CD1c-positive myeloid dendritic cell (primary cell): Measurements from ENCODE around the gene PLEK2.
A peak's percentile ranks its signal among the peaks of the same experiment; 100 is the strongest.

Source experiments
- DNase-seq: peaks from one replicate; pipeline ENCODE4 v3.0.0-alpha.2; 2016; ENCODE audit errors: extremely low spot score

Gene PLEK2

DNA sequence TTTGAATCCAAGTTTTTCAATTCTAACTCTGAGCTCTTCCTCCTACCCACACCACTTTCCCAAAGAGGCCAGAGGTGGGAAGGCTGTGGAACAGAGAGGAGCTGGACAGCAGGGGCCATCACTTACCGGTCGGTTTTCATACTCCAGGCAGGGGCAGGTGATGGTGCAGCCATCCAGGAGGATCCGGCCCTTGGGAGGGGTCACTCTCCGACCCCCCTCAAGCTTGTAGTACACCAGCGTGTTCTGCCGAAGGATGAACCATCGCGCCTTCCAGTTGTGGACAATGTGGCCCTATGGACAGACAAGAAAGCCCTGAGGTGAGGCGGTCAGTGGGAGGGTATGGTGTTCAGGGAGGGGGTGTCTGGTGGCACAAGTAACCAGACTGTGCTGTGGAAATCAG is 14.4 kb downstream of the PLEK2 start:
- DNase-seq = no peak

DNA sequence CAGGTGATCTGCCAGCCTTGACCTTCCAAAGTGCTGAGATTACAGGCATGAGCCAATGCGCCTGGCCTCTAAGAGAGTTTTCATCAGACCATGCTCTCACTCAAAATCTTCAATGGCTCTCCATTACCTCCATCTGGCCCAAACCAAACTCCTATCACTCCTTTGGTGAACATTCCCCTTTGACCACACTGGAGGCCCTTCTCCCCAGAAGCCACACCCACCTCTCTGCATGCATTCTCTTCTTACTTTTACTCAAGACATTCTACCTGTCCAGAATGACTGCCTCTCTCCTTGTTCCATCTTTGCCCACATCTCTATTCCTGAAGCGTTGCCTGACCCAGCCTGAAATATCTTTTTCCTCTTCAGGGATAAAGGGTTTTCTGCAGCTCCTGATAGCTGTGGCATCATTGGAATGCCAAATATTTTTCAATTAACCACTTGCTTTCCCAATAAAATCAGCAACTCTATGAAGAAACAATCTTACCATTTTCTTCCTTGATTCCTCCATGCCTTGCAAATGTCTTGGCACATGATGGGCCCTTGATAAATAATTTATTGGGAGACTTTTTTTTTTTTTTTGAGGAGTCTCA is 15.5 kb downstream of the PLEK2 start:
- no peak for DNase-seq

DNA sequence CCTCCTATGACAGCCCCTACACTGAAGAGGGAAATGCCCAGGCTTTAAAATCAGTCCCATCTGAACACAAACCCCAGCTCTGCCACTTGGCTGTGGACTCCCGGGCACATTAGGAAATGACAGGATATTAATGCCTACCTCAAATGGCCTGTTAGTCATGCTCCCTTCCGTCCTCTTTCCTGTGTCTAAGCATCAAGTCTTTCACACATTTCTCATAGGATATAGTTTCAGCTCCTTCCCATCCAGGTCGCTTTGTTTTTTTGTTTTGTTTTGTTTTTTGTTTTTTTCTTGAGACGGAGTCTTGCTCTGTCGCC is 16.1 kb downstream of the PLEK2 start:
- DNase-seq = no peak

DNA sequence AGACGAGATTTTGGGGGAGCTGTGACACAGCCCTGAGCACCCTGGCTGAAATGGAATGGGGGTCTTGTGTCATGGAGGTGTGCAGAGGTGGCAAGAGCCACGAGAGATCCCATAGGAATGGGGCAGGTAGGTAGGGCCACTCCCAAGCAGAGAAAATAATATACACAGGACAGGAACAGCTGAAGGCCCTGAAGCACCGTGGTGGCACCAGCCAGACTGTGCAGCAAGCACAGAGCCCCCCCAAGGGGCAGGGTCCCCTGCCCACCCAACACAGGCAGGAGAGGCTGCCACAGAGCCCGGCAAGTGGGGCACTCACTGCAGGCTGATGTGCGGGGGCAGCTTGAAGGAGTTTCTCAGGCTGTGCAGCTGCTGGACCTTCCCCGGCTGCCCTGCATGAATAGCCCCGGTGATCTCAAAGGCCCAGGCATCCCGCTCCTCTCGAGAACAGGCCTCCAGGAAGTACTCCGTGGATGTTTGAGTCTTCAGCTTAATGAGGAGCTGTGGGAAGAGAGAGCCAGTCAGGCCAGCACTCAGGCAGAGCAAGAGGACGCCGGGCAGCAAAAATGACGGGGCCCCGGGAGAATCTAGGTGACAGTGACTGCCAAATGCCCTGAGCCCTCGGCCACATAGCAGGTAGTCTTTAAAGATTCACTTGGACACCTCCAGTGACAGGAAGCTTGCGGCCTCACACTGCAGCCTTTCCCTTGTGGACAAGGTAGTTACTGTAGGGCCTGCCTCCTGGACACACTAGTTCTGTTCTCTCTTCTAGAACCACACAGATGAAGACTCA is 16.7 kb downstream of the PLEK2 start:
- DNase-seq = no peak

DNA sequence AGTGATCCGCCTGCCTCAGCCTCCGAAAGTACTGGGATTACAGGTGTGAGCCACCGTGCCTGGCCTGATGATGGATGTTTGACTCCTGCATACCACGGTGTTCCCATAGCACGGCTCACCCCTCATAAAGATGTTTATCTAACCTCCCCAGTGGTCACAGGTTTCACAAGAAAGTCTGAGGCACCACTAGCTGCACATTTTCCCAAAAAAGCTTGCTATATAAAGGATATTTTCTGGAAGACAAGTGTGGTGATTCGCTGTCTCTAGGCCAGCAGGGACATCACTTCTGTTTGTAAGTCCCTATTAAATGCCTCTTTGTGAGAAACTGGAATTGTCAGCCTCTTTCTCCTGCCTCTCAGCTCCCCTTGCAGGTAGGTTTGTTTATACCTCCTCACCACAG is 18.3 kb downstream of the PLEK2 start:
- no peak for DNase-seq

DNA sequence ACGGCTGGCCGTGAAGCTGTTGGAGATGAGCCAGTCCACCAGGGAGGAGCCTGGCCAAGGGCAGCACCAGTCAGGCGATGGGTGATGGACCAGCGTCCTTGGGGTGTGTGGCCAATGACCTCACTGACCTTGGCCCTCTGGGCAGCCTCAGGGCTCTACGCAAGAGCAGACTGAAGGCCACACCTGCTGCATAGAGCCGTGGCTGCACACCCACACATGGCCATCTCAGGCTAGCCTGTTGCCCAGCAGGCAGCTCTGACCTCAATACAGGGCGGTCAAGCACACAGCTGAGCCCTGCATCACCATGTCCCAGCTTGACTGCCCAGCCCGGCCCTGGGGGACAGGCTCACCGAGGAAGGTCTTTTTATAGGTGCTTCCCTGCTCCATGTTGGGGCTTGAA is 19.2 kb downstream of the PLEK2 start:
- no peak for DNase-seq

DNA sequence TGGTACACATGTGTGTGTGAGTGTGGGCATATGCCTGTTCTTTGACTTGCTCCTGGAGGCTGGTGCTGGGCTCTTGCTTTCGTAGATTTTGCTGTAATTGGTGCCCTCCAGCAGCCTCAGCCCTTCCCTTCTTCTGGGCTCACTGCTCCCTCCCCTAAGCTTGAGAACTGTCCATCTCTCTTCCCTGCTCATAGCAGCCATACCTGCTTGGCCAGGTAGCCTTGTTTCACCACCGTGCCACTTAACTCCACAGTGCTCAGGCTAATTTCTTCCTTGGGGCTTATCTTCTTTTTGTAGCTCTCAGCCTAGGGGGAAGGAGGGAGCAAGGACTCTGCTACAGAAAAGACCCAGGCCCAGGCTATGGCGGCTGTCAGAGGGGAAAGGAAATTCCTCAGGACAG is 19.8 kb downstream of the PLEK2 start:
- no peak for DNase-seq

DNA sequence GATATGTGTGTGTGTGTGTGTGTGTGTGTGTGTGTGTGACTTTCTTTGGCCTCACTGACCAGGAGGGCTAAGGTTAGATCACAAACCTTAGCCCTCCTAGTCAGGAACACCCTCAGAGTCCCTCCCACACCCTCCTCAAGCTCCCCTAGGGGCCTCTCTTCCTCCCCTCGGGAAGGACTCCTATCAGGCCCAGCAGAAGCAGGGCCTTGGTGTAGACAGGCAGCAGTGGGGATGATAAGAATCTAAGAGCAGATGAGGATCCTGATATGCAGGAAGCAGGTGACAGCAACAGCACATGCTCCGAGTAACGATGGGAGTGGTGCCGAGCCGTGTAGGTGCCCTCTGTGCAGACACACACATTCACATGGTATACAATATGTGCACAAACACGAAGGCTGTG is 20.7 kb downstream of the PLEK2 start:
- no peak for DNase-seq

DNA sequence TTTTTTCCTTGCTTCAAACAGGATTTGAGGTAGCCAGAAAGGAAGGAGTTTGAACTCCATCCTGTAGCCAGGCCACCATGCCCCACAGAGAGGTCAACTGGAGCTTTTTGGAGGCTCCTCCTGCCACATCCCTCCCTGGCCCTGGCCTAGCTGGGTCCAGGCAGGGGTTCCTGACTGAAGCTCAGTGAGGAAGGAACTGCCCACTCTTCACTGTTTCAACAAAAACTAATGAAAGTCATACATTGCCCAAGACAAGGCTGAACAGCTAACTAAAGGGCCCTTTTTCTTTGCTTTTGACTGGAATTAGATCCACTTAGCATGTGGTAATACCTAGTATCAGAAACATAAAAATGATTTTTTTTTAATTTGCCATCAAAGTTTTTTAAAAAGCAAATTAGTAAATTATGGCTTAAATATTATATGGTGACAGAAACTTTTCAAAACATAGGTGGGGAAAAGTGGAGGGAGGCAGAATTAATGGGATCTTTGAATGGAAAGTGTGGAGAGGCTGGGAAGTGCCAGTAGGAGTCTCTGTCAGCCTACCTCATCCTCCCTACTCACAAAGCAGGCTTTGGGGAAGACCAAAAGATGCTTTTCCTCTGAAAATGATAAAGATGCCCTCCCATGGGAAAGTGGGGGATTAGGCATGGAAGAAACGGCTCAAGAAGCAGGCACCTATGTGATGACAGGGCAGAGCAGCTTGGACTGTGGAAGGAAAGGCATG is 22.0 kb downstream of the PLEK2 start:
- DNase-seq = no peak

DNA sequence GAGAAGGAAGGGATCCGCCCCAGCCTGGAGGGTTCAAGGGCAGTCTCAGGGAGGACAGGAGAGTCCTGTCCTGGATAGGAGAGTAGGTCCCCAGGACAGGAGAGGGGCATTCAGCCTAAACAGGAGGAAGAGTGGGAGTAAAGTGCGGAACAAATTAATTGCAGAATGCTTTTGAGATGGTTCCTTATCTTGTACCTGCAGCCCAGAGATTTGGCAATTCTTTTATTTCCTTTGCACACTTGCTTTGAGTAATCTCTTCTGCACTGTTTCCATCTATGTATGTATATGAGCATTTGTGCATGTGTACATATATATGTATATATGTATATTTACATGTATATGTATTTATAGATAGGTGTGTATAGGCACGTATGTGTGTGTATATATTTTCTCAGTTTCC is 22.7 kb downstream of the PLEK2 start:
- no peak for DNase-seq

DNA sequence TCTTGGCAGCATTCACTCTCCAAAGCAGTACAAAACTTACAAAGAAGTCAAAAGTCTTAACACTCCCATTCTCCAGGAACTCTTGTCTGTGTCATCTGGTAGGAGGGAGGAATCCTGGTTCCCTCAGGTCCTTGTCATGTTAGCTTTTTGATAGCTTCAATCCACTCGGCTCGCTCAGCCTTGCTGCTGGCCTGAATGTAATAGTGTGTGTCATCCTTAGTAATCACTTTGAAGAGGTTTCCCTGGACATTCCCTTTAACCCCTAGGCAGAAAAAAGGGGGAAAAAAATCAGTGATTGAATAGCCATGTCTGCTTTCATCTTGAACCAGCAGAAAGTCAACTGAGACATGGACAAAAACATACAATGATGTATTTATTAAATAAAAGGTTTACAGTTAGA is 24.8 kb downstream of the PLEK2 start:
- DNase-seq = no peak

DNA sequence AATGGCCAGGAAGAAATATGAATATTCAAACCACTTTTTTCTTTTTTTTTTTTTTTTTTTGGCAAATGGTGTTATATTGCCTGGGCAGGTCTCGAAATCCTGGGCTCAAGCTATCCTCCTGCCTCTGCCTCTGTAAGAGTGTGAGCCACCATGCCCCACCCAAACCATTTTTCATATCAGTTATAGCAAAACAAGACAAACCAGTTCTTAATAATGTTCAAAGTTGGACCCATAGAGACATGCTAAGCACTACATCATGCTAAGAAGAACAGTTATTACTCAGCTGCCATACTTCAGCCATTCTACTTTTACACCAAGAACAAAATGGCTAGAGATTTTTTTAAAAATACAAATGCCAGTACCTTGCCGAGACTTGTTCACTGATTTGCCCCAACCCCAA is 26.3 kb downstream of the PLEK2 start:
- DNase-seq = no peak

DNA sequence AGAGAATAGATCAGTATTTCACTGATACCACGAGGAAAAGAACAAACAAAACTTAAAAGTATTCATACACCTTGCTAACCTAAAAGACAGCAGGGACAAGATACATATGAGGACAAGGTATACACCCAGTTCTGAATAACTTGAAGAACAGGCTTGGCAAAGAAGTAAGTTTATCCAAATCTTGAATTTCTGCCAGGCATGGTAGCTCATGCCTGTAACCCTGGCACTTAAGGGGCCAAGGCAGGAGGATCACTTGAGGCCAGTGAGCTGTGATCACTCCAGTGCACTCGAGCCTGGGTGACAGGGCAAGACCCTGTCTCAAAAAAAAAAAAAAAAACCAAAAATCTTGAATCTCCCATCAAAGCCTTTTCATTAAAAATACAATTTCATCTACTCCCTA is 26.8 kb downstream of the PLEK2 start:
- no peak for DNase-seq

DNA sequence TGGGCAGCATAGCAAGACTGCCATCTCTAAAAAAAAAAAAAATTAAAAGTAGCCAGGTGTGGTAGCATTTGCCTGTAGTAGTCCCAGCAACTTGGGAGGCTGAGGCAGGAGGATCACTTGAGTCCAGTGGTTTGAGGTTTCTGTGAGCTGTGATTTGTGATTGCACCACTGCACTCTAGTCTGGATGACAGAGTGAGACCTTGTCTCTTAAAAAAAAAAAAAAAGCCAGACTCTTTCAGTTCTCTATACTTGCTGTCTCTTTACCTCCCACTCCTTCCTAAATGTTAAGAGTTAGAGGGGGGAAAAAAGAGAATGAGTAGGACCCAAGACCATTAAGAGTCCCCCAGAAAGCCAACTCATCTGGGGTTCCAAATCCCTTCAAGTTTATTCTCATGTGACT is 34.0 kb downstream of the PLEK2 start:
- peak; percentile 25 for DNase-seq

DNA sequence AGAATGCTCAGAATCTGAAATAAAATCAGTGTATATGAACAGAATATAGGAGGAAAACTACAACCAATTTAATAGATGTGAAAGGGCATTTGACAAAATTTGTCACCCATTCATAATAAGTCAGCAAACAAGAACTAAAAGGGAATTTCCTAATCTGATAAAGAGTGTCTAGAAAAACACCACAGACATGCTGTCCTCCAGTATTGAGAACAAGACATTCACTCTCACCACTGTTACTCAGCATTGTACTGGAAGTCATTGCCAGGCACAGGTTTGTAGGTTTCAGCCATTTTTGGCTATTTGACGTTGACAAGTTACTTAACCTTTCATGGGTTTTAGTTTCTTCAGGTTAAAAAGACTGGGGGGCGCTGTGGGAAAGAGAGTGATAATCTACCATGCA is 38.6 kb downstream of the PLEK2 start:
- DNase-seq = no peak

DNA sequence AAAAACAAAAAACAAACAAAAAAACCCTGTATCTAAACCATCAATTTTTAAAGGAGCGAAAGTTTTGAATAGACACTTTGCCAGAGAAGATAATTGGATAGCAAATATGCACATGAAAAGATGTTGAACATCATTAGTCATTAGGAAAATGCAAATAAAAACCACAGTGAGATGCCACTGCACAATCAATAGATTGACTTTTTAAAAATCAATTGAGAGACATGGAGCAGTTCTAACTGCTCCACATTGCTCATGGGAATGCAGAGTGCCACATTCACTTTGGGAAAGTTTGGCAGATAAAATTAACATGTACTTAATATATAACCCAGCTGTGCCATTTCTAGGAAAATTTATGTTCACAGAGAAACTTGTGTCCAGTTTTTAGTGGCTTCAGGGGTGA is 39.1 kb downstream of the PLEK2 start:
- no peak for DNase-seq

DNA sequence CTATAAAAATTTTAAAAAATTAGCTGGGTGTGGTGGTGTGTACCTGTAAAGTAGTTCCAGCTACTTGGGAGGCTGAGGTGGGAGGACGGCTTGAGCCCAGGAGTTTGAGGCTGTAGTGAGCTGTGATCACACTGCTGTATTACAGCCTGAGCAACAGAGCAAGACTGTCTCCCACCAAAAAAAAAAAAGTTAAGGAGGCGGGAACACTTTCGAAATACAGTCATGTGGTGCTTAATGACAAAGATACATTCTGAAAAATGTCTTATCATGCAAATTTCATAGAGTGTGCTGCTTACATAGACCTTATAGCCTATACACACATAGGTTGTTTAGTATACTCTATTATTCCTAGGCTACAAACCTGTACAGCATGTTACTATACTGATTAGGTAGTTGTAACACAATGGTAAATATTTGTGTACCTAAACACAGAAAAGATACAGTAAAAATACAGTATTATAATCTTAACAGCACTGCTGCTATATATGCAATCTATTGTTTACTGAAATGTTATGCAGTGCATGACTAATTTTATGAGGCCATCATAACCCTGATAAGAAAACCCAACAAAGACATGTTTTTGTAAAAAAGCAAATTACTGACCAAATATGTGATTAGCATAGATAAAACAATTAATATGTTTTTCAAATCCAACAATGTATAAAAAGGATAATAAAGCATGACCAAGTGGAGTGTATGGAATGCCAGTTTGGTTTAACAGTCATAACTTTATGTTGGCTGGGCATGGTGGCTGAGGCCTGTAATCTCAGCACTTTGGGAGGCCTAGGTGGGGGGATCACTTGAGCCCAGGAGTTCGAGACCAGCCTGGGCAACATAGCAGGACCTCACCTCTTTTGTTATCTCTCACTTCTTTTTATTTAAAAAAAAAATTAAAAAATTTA is 40.5 kb downstream of the PLEK2 start:
- DNase-seq = no peak

DNA sequence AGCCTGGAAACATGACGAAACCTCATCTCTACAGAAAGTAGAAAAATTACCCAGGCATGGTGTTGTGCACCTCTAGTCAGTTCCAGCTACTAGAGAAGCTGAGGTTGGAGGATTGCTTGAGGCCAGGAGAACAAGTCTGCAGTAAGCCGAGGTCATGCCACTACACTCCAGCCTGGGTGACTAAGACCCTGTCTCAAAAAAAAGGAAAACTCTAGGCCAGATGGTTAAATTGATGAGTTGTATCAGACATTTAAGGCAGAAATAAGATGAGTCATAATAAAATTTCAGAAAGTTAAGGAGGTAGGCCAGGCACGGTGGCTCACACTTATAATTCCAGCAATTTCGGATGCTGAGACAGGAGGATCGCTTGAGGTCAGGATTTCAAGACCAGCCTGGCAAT is 41.1 kb downstream of the PLEK2 start:
- DNase-seq = no peak

DNA sequence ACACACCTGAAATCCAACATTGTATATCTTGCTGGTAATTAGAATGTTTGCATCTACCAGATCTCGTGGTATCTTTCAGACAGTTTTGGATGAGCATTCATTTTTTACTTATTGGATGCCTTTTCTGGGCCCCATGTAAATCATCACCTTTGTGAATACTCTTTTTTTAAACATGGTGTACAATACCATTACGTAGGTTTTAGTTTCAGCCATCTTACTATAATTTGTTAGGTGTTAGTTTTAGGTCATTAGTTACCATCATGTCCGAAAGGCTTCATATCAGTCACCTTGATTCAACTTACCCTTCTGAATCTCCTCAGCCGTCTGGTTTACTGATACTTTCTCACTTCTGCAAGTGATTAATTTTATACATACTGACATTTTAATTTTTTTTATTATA is 46.5 kb downstream of the PLEK2 start:
- DNase-seq = no peak

DNA sequence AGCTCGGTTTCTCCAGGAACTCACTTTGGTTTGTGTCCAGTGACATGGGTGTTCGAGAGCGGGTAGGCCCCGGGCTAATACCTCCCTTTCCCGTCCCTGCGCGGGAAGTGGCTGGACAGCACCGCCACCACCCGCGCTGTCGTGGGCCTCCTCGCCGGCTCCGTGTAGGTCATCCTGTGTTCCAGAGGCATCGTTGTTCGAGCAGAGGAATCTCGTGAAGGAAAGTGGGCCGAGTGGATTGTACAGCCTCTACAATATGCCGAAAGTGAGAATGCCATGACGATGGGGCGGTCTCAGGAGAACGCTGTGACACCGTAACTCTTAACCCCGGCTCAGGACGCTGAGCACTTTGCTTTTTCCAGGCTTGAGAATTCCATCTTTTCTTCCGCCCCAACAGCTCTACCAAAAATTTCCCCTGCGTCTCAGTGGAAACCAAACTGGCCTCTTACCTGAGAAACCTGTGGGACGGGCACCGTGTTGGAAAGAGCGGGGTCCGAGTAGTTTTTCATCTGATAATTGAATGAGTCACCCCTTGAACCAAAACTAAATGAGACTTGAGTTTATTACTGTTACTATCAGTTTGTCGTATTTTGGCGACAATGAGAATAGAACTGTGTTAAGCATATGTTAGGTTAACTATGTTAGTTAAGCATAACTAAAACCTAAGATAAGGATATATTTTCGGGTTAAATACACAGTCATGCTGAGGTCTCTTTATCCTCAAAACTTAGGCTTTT is 51.3 kb downstream of the PLEK2 start:
- no peak for DNase-seq

DNA sequence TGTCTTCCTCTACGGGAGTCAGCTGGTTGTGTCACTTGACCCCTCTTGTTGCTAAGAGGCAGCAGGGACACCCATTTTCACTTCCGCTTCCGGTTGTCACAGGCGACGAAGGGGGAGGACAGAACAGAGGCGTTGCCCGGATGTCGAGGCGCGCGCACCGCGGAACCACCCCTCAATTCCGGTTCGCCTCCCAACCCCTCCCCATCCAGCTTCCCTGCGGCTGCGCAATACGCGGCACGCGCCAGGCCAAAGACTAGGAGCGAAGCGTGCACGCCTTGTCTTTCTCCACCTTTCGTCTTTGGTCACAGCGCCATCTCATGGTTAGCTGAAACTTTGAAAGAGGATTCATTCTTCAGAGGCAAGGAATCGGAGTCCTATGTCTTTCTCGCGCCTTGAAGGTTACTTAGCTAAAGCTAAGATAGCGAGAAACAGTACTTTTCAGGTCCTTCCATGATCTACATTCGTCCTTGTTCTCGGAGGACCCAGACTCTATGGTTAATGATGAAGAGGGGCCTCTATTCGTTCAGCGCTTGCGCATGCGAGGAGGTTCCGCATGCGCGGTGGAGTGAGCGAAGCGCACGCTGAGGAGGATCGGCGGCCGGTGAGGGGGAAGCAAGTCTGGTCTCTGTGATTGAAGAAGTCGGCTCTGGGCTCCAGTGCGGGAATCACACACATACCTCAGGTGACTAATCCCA is 52.0 kb downstream of the PLEK2 start, which contains the start of the genes ATP6V1D and EIF2S1:
TSS of gene ATP6V1D (minus strand) at position 30 of the 695 bp plus-strand sequence. CDS start 106 bp downstream, outside the sequence.
TSS of gene EIF2S1 (plus strand) at position 554 of the 695 bp plus-strand sequence. CDS start 4,440 bp downstream, outside the sequence.
- peak; percentile 100 for DNase-seq
